ENCODE results near the gene FABP1.

The FABP1 gene

GRCh38 chr2:88159955-88160415 is 32.1 kb upstream of the FABP1 start:
- Histone ChIP-seq H3K27me3 (ENCODE audit: control insufficient read depth, insufficient read depth, low read length) (no peaks in the 10 kb centered on the region), H3K9ac (ENCODE audit: low read length) (no peak overlapping the region), H3K4me3 (ENCODE audit: low read length) (no peak overlapping the region), H3K36me3 (ENCODE audit: control insufficient read depth, low read depth, low read length) (no peaks in the 10 kb centered on the region), H3K9me3 (ENCODE audit: control insufficient read depth, low read depth, low read length) (no peaks in the 10 kb centered on the region), H3K27ac (ENCODE audit: low read length) (no peak overlapping the region), H3K4me1 (ENCODE audit: control insufficient read depth, low read depth, low read length) (no peaks in the 10 kb centered on the region)

GRCh38 chr2:88159481-88159880 is 31.6 kb upstream of the FABP1 start:
- Histone ChIP-seq H3K4me3 (ENCODE audit: low read length) (no peak overlapping the region), H3K27ac (ENCODE audit: low read length) (no peak overlapping the region), H3K9me3 (ENCODE audit: control insufficient read depth, low read depth, low read length) (no peaks in the 10 kb centered on the region), H3K4me1 (ENCODE audit: control insufficient read depth, low read depth, low read length) (no peaks in the 10 kb centered on the region), H3K9ac (ENCODE audit: low read length) (no peak overlapping the region), H3K27me3 (ENCODE audit: control insufficient read depth, insufficient read depth, low read length) (no peaks in the 10 kb centered on the region), H3K36me3 (ENCODE audit: control insufficient read depth, low read depth, low read length) (no peaks in the 10 kb centered on the region)

GRCh38 chr2:88148929-88149438 is 21.1 kb upstream of the FABP1 start:
- Histone ChIP-seq H3K9me3 (ENCODE audit: control insufficient read depth, low read depth, low read length) (no peaks in the 10 kb centered on the region), H3K27me3 (ENCODE audit: control insufficient read depth, insufficient read depth, low read length) (no peaks in the 10 kb centered on the region), H3K4me1 (ENCODE audit: control insufficient read depth, low read depth, low read length) (no peaks in the 10 kb centered on the region), H3K27ac (ENCODE audit: low read length) (no peak overlapping the region), H3K9ac (ENCODE audit: low read length) (no peak overlapping the region), H3K4me3 (ENCODE audit: low read length) (no peak overlapping the region), H3K36me3 (ENCODE audit: control insufficient read depth, low read depth, low read length) (no peaks in the 10 kb centered on the region)

GRCh38 chr2:88147145-88147544 is 19.3 kb upstream of the FABP1 start:
- Histone ChIP-seq H3K9me3 (ENCODE audit: control insufficient read depth, low read depth, low read length) (no peaks in the 10 kb centered on the region), H3K9ac (ENCODE audit: low read length) (no peak overlapping the region), H3K27me3 (ENCODE audit: control insufficient read depth, insufficient read depth, low read length) (no peaks in the 10 kb centered on the region), H3K4me1 (ENCODE audit: control insufficient read depth, low read depth, low read length) (no peaks in the 10 kb centered on the region), H3K36me3 (ENCODE audit: control insufficient read depth, low read depth, low read length) (no peaks in the 10 kb centered on the region), H3K4me3 (ENCODE audit: low read length) (no peak overlapping the region), H3K27ac (ENCODE audit: low read length) (no peak overlapping the region)

GRCh38 chr2:88146590-88146989 is 18.7 kb upstream of the FABP1 start:
- Histone ChIP-seq H3K27ac (ENCODE audit: low read length) (no peak overlapping the region), H3K27me3 (ENCODE audit: control insufficient read depth, insufficient read depth, low read length) (no peaks in the 10 kb centered on the region), H3K4me3 (ENCODE audit: low read length) (no peak overlapping the region), H3K9me3 (ENCODE audit: control insufficient read depth, low read depth, low read length) (no peaks in the 10 kb centered on the region), H3K36me3 (ENCODE audit: control insufficient read depth, low read depth, low read length) (no peaks in the 10 kb centered on the region), H3K4me1 (ENCODE audit: control insufficient read depth, low read depth, low read length) (no peaks in the 10 kb centered on the region), H3K9ac (ENCODE audit: low read length) (no peak overlapping the region)

GRCh38 chr2:88144914-88145497 is 17.1 kb upstream of the FABP1 start:
- Histone ChIP-seq H3K9me3 (ENCODE audit: control insufficient read depth, low read depth, low read length) (no peaks in the 10 kb centered on the region), H3K36me3 (ENCODE audit: control insufficient read depth, low read depth, low read length) (no peaks in the 10 kb centered on the region), H3K9ac (ENCODE audit: low read length) (no peak overlapping the region), H3K27me3 (ENCODE audit: control insufficient read depth, insufficient read depth, low read length) (no peaks in the 10 kb centered on the region), H3K4me1 (ENCODE audit: control insufficient read depth, low read depth, low read length) (no peaks in the 10 kb centered on the region), H3K4me3 (ENCODE audit: low read length) (no peak overlapping the region), H3K27ac (ENCODE audit: low read length) (no peak overlapping the region)

GRCh38 chr2:88144271-88144670 is 16.4 kb upstream of the FABP1 start:
- no peak overlapping the region for H3K4me3 ChIP-seq (ENCODE audit: low read length)
- no peak overlapping the region for H3K9ac ChIP-seq (ENCODE audit: low read length)
- H3K27me3 ChIP-seq (ENCODE audit: control insufficient read depth, insufficient read depth, low read length) = no peaks in the 10 kb centered on the region
- H3K9me3 ChIP-seq (ENCODE audit: control insufficient read depth, low read depth, low read length) = no peaks in the 10 kb centered on the region
- no peak overlapping the region for H3K27ac ChIP-seq (ENCODE audit: low read length)
- no peaks in the 10 kb centered on the region for H3K4me1 ChIP-seq (ENCODE audit: control insufficient read depth, low read depth, low read length)
- no peaks in the 10 kb centered on the region for H3K36me3 ChIP-seq (ENCODE audit: control insufficient read depth, low read depth, low read length)

- Histone ChIP-seq H3K9ac (ENCODE audit: low read length) (no peak overlapping the region), H3K36me3 (ENCODE audit: control insufficient read depth, low read depth, low read length) (no peaks in the 10 kb centered on the region), H3K27me3 (ENCODE audit: control insufficient read depth, insufficient read depth, low read length) (no peaks in the 10 kb centered on the region), H3K27ac (ENCODE audit: low read length) (no peak overlapping the region), H3K9me3 (ENCODE audit: control insufficient read depth, low read depth, low read length) (no peaks in the 10 kb centered on the region), H3K4me1 (ENCODE audit: control insufficient read depth, low read depth, low read length) (no peaks in the 10 kb centered on the region), H3K4me3 (ENCODE audit: low read length) (no peak overlapping the region)
These were observed 14.1 kb upstream of the FABP1 start for GRCh38 chr2:88141952-88142351.

GRCh38 chr2:88139804-88140203 is 11.9 kb upstream of the FABP1 start:
- Histone ChIP-seq H3K9ac (ENCODE audit: low read length) (no peak overlapping the region), H3K27ac (ENCODE audit: low read length) (no peak overlapping the region), H3K4me1 (ENCODE audit: control insufficient read depth, low read depth, low read length) (no peaks in the 10 kb centered on the region), H3K36me3 (ENCODE audit: control insufficient read depth, low read depth, low read length) (no peaks in the 10 kb centered on the region), H3K27me3 (ENCODE audit: control insufficient read depth, insufficient read depth, low read length) (no peaks in the 10 kb centered on the region), H3K9me3 (ENCODE audit: control insufficient read depth, low read depth, low read length) (no peaks in the 10 kb centered on the region), H3K4me3 (ENCODE audit: low read length) (no peak overlapping the region)

- Histone ChIP-seq H3K36me3 (ENCODE audit: control insufficient read depth, low read depth, low read length) (no peaks in the 10 kb centered on the region), H3K9ac (ENCODE audit: low read length) (no peak overlapping the region), H3K9me3 (ENCODE audit: control insufficient read depth, low read depth, low read length) (no peaks in the 10 kb centered on the region), H3K4me3 (ENCODE audit: low read length) (no peak overlapping the region), H3K27ac (ENCODE audit: low read length) (no peak overlapping the region), H3K27me3 (ENCODE audit: control insufficient read depth, insufficient read depth, low read length) (no peaks in the 10 kb centered on the region), H3K4me1 (ENCODE audit: control insufficient read depth, low read depth, low read length) (no peaks in the 10 kb centered on the region)
These were observed 11.4 kb upstream of the FABP1 start for GRCh38 chr2:88139203-88139702.

- no peaks in the 10 kb centered on the region for H3K36me3 ChIP-seq (ENCODE audit: control insufficient read depth, low read depth, low read length)
- no peak overlapping the region for H3K4me3 ChIP-seq (ENCODE audit: low read length)
- no peak overlapping the region for H3K9ac ChIP-seq (ENCODE audit: low read length)
- no peaks in the 10 kb centered on the region for H3K9me3 ChIP-seq (ENCODE audit: control insufficient read depth, low read depth, low read length)
- no peaks in the 10 kb centered on the region for H3K27me3 ChIP-seq (ENCODE audit: control insufficient read depth, insufficient read depth, low read length)
- H3K4me1 ChIP-seq (ENCODE audit: control insufficient read depth, low read depth, low read length) = no peaks in the 10 kb centered on the region
- no peak overlapping the region for H3K27ac ChIP-seq (ENCODE audit: low read length)
These were observed 10.0 kb upstream of the FABP1 start for GRCh38 chr2:88137833-88138232.

- H3K9me3 ChIP-seq (ENCODE audit: control insufficient read depth, low read depth, low read length) = no peaks in the 10 kb centered on the region
- no peak overlapping the region for H3K9ac ChIP-seq (ENCODE audit: low read length)
- H3K36me3 ChIP-seq (ENCODE audit: control insufficient read depth, low read depth, low read length) = no peaks in the 10 kb centered on the region
- H3K27me3 ChIP-seq (ENCODE audit: control insufficient read depth, insufficient read depth, low read length) = no peaks in the 10 kb centered on the region
- H3K4me1 ChIP-seq (ENCODE audit: control insufficient read depth, low read depth, low read length) = no peaks in the 10 kb centered on the region
- no peak overlapping the region for H3K27ac ChIP-seq (ENCODE audit: low read length)
- H3K4me3 ChIP-seq (ENCODE audit: low read length) = no peak overlapping the region
These were observed 9.0 kb upstream of the FABP1 start for GRCh38 chr2:88136817-88137216.
